ENCODE data around the gene PRH1.

Gene PRH1

GRCh38 chr12:10855807-10856206, 28.2 kb downstream of the PRH1 start:
- TF ChIP-seq TCF12 (IDR thresholded peaks at IDR 0.05; ENCODE audit: low read depth), result no peak
- no peak for TF ChIP-seq TEAD4 (IDR thresholded peaks at IDR 0.05)
- TF ChIP-seq RAD21 (IDR thresholded peaks at IDR 0.05; ENCODE audit: low read depth), result no peak
- TF ChIP-seq, protein P1, sequence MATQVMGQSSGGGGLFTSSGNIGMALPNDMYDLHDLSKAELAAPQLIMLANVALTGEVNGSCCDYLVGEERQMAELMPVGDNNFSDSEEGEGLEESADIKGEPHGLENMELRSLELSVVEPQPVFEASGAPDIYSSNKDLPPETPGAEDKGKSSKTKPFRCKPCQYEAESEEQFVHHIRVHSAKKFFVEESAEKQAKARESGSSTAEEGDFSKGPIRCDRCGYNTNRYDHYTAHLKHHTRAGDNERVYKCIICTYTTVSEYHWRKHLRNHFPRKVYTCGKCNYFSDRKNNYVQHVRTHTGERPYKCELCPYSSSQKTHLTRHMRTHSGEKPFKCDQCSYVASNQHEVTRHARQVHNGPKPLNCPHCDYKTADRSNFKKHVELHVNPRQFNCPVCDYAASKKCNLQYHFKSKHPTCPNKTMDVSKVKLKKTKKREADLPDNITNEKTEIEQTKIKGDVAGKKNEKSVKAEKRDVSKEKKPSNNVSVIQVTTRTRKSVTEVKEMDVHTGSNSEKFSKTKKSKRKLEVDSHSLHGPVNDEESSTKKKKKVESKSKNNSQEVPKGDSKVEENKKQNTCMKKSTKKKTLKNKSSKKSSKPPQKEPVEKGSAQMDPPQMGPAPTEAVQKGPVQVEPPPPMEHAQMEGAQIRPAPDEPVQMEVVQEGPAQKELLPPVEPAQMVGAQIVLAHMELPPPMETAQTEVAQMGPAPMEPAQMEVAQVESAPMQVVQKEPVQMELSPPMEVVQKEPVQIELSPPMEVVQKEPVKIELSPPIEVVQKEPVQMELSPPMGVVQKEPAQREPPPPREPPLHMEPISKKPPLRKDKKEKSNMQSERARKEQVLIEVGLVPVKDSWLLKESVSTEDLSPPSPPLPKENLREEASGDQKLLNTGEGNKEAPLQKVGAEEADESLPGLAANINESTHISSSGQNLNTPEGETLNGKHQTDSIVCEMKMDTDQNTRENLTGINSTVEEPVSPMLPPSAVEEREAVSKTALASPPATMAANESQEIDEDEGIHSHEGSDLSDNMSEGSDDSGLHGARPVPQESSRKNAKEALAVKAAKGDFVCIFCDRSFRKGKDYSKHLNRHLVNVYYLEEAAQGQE (IDR thresholded peaks at IDR 0.05; ENCODE audit: low read depth), result no peak
- TF ChIP-seq USF1 (IDR thresholded peaks at IDR 0.05), result no peak
- no peak for TF ChIP-seq ZBTB7A (IDR thresholded peaks at IDR 0.05; ENCODE audit: low read depth)
- no peak for TF ChIP-seq YY1 (IDR thresholded peaks at IDR 0.05; ENCODE audit: low read depth)
- no peak for TF ChIP-seq FOXM1 (IDR thresholded peaks at IDR 0.05; ENCODE audit: borderline replicate concordance, low read depth)
- TF ChIP-seq EP300 (IDR thresholded peaks at IDR 0.05; ENCODE audit: borderline replicate concordance), result no peak

- TF ChIP-seq, protein P1 (IDR thresholded peaks at IDR 0.05; ENCODE audit: low read depth), result no peak
- TF ChIP-seq TCF12 (IDR thresholded peaks at IDR 0.05; ENCODE audit: low read depth), result no peak
- TF ChIP-seq FOXM1 (IDR thresholded peaks at IDR 0.05; ENCODE audit: borderline replicate concordance, low read depth), result no peak
- TF ChIP-seq EGR1 (IDR thresholded peaks at IDR 0.05), result no peak
- no peak for TF ChIP-seq RAD21 (IDR thresholded peaks at IDR 0.05; ENCODE audit: low read depth)
- no peak for TF ChIP-seq YY1 (IDR thresholded peaks at IDR 0.05; ENCODE audit: low read depth)
- TF ChIP-seq CEBPB (IDR thresholded peaks at IDR 0.05), result no peak
- TF ChIP-seq, protein P2, sequence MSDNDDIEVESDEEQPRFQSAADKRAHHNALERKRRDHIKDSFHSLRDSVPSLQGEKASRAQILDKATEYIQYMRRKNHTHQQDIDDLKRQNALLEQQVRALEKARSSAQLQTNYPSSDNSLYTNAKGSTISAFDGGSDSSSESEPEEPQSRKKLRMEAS (IDR thresholded peaks at IDR 0.05), result no peak
- no peak for TF ChIP-seq ZBTB7A (IDR thresholded peaks at IDR 0.05; ENCODE audit: low read depth)
- TF ChIP-seq TEAD4 (IDR thresholded peaks at IDR 0.05), result no peak
- no peak for TF ChIP-seq USF1 (IDR thresholded peaks at IDR 0.05)
- TF ChIP-seq TAF1 (IDR thresholded peaks at IDR 0.05; ENCODE audit: low read depth), result no peak
- TF ChIP-seq NFIC (IDR thresholded peaks at IDR 0.05), result no peak
- TF ChIP-seq CREB1 (IDR thresholded peaks at IDR 0.05; ENCODE audit: low read depth), result no peak
These were observed 30.3 kb downstream of the PRH1 start for GRCh38 chr12:10853776-10854175.

- TF ChIP-seq FOXM1 (IDR thresholded peaks at IDR 0.05; ENCODE audit: borderline replicate concordance, low read depth) (no peak), CEBPB (IDR thresholded peaks at IDR 0.05) (no peak), TEAD4 (IDR thresholded peaks at IDR 0.05) (no peak), TCF12 (IDR thresholded peaks at IDR 0.05; ENCODE audit: low read depth) (no peak), USF1 (IDR thresholded peaks at IDR 0.05) (no peak), ZBTB7A (IDR thresholded peaks at IDR 0.05; ENCODE audit: low read depth) (no peak), YY1 (IDR thresholded peaks at IDR 0.05; ENCODE audit: low read depth) (no peak), RAD21 (IDR thresholded peaks at IDR 0.05; ENCODE audit: low read depth) (no peak), CREB1 (IDR thresholded peaks at IDR 0.05; ENCODE audit: low read depth) (no peak), NFIC (IDR thresholded peaks at IDR 0.05) (no peak), EGR1 (IDR thresholded peaks at IDR 0.05) (no peak), EP300 (IDR thresholded peaks at IDR 0.05; ENCODE audit: borderline replicate concordance) (no peak), TAF1 (IDR thresholded peaks at IDR 0.05; ENCODE audit: low read depth) (no peak)
- TF ChIP-seq, protein P1 (IDR thresholded peaks at IDR 0.05; ENCODE audit: low read depth), result no peak
- TF ChIP-seq, protein P2 (IDR thresholded peaks at IDR 0.05), result no peak
These were observed 32.7 kb downstream of the PRH1 start for GRCh38 chr12:10851243-10851858.

DNA sequence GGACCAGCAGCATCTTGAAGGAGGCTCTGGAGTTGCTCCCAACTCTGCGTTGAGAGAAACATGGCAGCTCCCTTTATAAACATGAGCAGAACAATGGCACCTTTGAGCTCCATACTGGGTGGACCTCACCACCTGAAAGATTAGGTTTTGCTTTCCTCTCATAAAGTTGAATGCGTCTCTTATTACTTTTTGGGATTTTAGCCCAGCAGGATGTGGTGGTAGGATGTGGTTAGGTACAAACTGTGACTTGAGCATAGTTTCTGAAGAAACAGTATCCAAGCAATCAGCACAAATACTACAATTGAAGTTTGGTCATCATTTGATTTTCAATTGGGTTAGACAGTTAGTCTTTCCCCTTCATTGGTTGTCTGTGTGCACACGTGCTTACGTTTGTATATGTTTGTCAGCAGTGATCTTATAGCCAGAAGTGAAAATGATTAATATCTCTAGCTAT, 34.6 kb downstream of the PRH1 start, which contains the start of gene PRR4:
TSS of gene PRR4 (minus strand) at position 51 of the 454 bp plus-strand sequence. CDS start at position 13, 38 bp downstream.
- TF ChIP-seq USF1 (IDR thresholded peaks at IDR 0.05) (no peak), RAD21 (IDR thresholded peaks at IDR 0.05; ENCODE audit: low read depth) (no peak), TCF12 (IDR thresholded peaks at IDR 0.05; ENCODE audit: low read depth) (no peak), ZBTB7A (IDR thresholded peaks at IDR 0.05; ENCODE audit: low read depth) (no peak), TAF1 (IDR thresholded peaks at IDR 0.05; ENCODE audit: low read depth) (no peak), EGR1 (IDR thresholded peaks at IDR 0.05) (no peak), EP300 (IDR thresholded peaks at IDR 0.05; ENCODE audit: borderline replicate concordance) (no peak), YY1 (IDR thresholded peaks at IDR 0.05; ENCODE audit: low read depth) (no peak), CREB1 (IDR thresholded peaks at IDR 0.05; ENCODE audit: low read depth) (no peak), CEBPB (IDR thresholded peaks at IDR 0.05) (no peak), FOXM1 (IDR thresholded peaks at IDR 0.05; ENCODE audit: borderline replicate concordance, low read depth) (no peak), NFIC (IDR thresholded peaks at IDR 0.05) (no peak), TEAD4 (IDR thresholded peaks at IDR 0.05) (no peak)
- TF ChIP-seq, protein P2 (IDR thresholded peaks at IDR 0.05), result no peak
- TF ChIP-seq, protein P1 (IDR thresholded peaks at IDR 0.05; ENCODE audit: low read depth), result no peak
